SH-SY5Y (cell line): ENCODE measurements around the gene HMBS.

ENCODE experiments used
- GATA2 ChIP-seq: IDR thresholded peaks from 2 replicates; pipeline ENCODE4 v1.6.1; 2011; ENCODE audit warnings: mild to moderate bottlenecking, low read depth, low read length
- GATA3 ChIP-seq: IDR thresholded peaks from 2 replicates; pipeline ENCODE4 v1.6.1; 2011; ENCODE audit warnings: low read depth, mild to moderate bottlenecking, low read length, moderate library complexity

HMBS gene

DNA sequence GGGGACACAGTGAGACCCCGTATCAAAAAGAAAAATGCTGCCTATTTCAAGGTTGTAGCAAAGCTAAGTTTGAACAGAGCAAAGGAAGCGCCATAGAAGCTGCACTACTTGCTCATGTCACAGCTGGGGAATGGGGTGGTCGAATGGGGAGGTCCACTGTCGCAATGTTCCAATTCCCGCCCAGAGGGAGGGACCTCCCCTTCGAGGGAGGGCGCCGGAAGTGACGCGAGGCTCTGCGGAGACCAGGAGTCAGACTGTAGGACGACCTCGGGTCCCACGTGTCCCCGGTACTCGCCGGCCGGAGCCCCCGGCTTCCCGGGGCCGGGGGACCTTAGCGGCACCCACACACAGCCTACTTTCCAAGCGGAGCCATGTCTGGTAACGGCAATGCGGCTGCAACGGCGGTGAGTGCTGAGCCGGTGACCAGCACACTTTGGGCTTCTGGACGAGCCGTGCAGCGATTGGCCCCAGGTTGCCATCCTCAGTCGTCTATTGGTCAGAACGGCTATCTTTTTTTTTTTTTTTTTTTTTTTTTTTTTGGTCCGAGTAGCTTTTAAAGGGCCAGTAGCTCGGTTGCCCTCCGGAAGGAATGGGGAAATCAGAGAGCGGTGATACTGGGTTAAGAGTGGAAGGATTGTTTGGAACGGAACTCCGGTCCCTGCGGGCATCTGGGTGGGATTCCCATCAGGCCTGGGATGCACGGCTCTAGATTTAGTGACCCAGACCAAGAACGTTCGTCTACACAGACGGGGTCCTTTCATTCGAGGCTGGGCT is at the start of gene HMBS:
Gene HMBS (plus strand): TSS at position 219 of the 774 bp plus-strand sequence. CDS start 153 bp downstream, at position 372.
- TF ChIP-seq GATA2 (no peak), GATA3 (no peak)

GRCh38 chr11:119038884-119039283 is 45.8 kb upstream of the HMBS start:
- no peak for TF ChIP-seq GATA3
- TF ChIP-seq GATA2: no peak

- no peak for TF ChIP-seq GATA3
These were observed 42.7 kb upstream of the HMBS start for GRCh38 chr11:119041821-119042514.

GRCh38 chr11:119042927-119043326 is 41.8 kb upstream of the HMBS start:
- no peak for TF ChIP-seq GATA3
- TF ChIP-seq GATA2: no peak

DNA sequence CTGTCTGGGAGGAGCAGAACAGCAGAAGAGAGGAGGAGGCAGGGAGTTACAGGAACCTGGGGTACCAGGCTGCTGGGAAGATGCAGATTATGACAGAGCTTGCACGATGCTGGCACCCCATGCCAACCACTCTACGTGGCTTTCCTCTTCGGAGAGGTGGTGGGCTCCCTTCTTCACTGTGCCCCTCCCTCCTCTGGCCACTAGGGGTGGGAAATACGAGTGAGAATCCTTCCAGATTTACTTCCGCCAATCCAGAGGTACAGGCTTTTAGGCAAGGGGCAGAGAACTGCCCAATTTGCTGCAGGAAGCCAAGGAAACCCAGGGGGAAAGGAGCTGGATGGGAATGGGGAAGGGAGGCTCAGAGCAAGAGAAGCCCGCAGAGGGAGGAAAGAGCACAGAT is 40.0 kb upstream of the HMBS start:
- TF ChIP-seq GATA3: no peak
- no peak for TF ChIP-seq GATA2

DNA sequence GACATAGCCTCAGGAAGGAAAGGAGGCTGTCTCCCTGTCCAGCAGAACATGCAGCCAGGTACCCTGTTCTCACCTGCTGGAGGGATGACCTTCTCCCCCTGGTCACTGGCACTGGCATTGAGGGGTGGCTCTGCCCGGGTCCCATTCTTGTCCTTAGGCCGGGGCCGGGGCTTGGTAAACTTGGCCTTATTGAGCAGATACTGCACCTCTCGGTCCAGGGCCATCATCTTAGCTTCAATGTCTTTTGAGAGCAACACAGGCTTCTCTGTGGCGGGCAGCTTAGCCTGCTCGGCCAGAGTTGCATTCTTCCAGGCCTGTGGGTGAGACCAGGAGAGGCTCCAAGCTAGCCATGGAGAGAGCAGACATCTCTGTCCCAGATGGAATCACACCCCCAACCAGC is 38.2 kb upstream of the HMBS start:
- TF ChIP-seq GATA2: no peak
- no peak for TF ChIP-seq GATA3

- no peak for TF ChIP-seq GATA2
- no peak for TF ChIP-seq GATA3
These were observed 37.5 kb upstream of the HMBS start for GRCh38 chr11:119047205-119047604.

DNA sequence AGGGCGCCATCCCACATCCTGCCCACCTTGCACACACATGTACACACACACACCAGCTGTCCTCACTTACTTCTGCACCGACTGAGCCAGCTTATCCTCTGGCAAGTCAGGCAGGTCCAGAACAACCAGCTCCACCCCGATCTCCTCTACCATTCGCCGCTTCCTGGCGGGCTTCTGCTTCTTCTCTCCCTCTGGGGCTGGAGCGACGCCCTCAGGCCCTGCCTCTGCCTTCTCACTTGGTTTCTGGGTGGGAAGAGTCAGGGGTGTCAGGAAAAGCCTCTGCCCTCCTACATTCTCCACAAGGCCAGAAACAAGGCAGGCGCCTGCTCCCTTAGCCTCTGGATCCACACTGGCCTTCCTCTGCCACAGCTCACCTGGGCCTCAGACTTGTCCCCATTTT is 36.0 kb upstream of the HMBS start:
- TF ChIP-seq GATA2: no peak

DNA sequence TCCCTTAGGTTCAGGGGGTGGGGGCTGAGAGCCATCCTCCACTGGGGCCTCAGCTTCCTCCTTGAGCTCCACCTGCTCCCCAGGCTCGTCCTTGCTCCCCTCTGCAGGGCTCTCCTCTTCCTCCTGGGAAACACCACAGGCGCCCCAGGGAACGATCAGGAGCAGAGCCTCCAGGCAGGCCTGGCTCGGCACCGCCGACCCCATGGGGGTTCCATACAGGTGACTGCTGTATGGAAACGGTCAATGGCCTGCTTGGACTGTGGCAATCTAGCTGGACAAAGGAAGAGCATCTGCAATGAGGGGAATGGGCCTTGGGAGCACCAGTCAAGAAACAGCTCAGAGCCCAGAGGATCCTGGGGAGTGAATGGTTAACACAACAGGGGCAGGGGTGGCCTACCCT is 35.6 kb upstream of the HMBS start:
- TF ChIP-seq GATA2 (no peak), GATA3 (no peak)

- TF ChIP-seq GATA3 (no peak), GATA2 (no peak)
These were observed 33.1 kb upstream of the HMBS start for GRCh38 chr11:119051440-119052162.

- TF ChIP-seq GATA3 (no peak), GATA2 (no peak)
These were observed 32.4 kb upstream of the HMBS start for GRCh38 chr11:119052163-119052814.

DNA sequence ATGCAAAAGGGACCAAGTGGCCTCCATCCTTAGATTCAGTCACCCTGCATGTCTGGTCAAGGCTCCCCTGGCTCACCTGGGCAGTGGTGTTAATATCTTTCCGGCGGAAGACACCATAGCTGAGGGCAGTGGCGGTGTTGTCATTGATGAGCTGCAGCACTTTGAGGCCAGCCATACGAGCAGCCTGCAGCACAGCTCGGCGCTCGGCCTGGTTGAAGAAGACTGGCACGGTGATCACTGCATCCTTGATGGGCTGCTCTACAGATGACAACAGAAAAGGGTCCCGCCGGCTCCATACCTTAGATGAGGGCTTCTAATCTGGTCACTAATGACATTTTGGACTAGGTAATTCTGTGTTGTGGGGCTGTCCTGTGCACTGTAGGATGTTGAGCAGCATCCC is 30.3 kb upstream of the HMBS start:
- TF ChIP-seq GATA3 (no peak), GATA2 (no peak)

- no peak for TF ChIP-seq GATA2
- no peak for TF ChIP-seq GATA3
These were observed 28.8 kb upstream of the HMBS start for GRCh38 chr11:119055901-119056300.

- TF ChIP-seq GATA3 (no peak), GATA2 (no peak)
These were observed 28.2 kb upstream of the HMBS start for GRCh38 chr11:119056421-119056999.
